ENCODE results near the gene BRF1.
A peak's percentile ranks its signal among the peaks of the same experiment; 100 is the strongest.
"Not testable (repeated sequence)": the region's sequence is repeated elsewhere in the genome, so short reads cannot be mapped to it uniquely, and the experiment has no call there.

The BRF1 gene

GRCh38 chr14:105315211-105315721 lies 14.5 kb upstream of the BRF1 start:
- DNase-seq = peak; percentile 56

- DNase-seq = peak; percentile 72
Measured at GRCh38 chr14:105314287-105315200, 13.7 kb upstream of the BRF1 start, which contains the start of gene PACS2. Gene PACS2, plus strand, starts transcription at chr14:105314748. Its CDS starts 171 bp downstream, at chr14:105314919.

- DNase-seq = no peak
Measured at GRCh38 chr14:105313381-105314286, 12.8 kb upstream of the BRF1 start.

GRCh38 chr14:105312973-105313372 lies 12.2 kb upstream of the BRF1 start:
- no peak for DNase-seq

- no peak for DNase-seq
Measured at GRCh38 chr14:105311838-105312237, 11.0 kb upstream of the BRF1 start.

- no peak for DNase-seq
Measured at GRCh38 chr14:105309371-105309770, 8.6 kb upstream of the BRF1 start.

GRCh38 chr14:105307052-105307727 lies 6.4 kb upstream of the BRF1 start:
- no peak for DNase-seq

- DNase-seq = no peak
Measured at GRCh38 chr14:105305791-105306190, 5.0 kb upstream of the BRF1 start.

- DNase-seq = no peak
Measured at GRCh38 chr14:105305345-105305744, 4.5 kb upstream of the BRF1 start.

GRCh38 chr14:105304565-105304964 lies 3.8 kb upstream of the BRF1 start:
- no peak for DNase-seq

GRCh38 chr14:105303949-105304348 lies 3.1 kb upstream of the BRF1 start:
- no peak for DNase-seq

GRCh38 chr14:105301915-105302249 lies 1.1 kb upstream of the BRF1 start:
- DNase-seq = not testable (repeated sequence)

- peak; percentile 95 for DNase-seq
Measured at GRCh38 chr14:105301103-105301914, 508 bp upstream of the BRF1 start.

- DNase-seq = peak; percentile 11
Measured at GRCh38 chr14:105299654-105300541, 903 bp downstream of the BRF1 start.

GRCh38 chr14:105297311-105297710 lies 3.5 kb downstream of the BRF1 start:
- not testable (repeated sequence) for DNase-seq

GRCh38 chr14:105294142-105294597 lies 6.6 kb downstream of the BRF1 start:
- DNase-seq = no peak

- no peak for DNase-seq
Measured at GRCh38 chr14:105292826-105293711, 7.7 kb downstream of the BRF1 start.

- DNase-seq = no peak
Measured at GRCh38 chr14:105290621-105291346, 10.0 kb downstream of the BRF1 start.

GRCh38 chr14:105288936-105289335 lies 11.9 kb downstream of the BRF1 start:
- not testable (repeated sequence) for DNase-seq
